ENCODE measurements around the gene MAN1A1.

- TF ChIP-seq POLR2AphosphoS5 (IDR thresholded peaks at IDR 0.05; ENCODE audit: low read depth, low read length) (no peak), REST (IDR thresholded peaks at IDR 0.05; ENCODE audit: insufficient read depth in 1 of 2, low read depth in 2 of 2, low read length in 2 of 2) (no peak), TAF1 (IDR thresholded peaks at IDR 0.05; ENCODE audit: borderline replicate concordance, insufficient read depth, low read length) (no peak), SIN3A (IDR thresholded peaks at IDR 0.05; ENCODE audit: borderline replicate concordance, insufficient read depth, low read length) (no peak), FOXP2 (optimal IDR thresholded peaks at IDR 0.05; ENCODE audit: borderline replicate concordance, extremely low read depth, extremely low read length, insufficient read depth) (no peak)
Observed at GRCh38 chr6:119170103-119170446, 179.5 kb downstream of the MAN1A1 start.
